Hematopoietic multipotent progenitor cell treated with erythropoietin and hydrocortisone succinate and interleukin-3 and kit ligand, for 8 days (in vitro differentiated cells): Measurements from ENCODE around the gene CBX2.

Experiments used
- DNase-seq: peaks from one replicate; pipeline ENCODE4 v3.0.0-alpha.2; 2015

CBX2 gene

DNA sequence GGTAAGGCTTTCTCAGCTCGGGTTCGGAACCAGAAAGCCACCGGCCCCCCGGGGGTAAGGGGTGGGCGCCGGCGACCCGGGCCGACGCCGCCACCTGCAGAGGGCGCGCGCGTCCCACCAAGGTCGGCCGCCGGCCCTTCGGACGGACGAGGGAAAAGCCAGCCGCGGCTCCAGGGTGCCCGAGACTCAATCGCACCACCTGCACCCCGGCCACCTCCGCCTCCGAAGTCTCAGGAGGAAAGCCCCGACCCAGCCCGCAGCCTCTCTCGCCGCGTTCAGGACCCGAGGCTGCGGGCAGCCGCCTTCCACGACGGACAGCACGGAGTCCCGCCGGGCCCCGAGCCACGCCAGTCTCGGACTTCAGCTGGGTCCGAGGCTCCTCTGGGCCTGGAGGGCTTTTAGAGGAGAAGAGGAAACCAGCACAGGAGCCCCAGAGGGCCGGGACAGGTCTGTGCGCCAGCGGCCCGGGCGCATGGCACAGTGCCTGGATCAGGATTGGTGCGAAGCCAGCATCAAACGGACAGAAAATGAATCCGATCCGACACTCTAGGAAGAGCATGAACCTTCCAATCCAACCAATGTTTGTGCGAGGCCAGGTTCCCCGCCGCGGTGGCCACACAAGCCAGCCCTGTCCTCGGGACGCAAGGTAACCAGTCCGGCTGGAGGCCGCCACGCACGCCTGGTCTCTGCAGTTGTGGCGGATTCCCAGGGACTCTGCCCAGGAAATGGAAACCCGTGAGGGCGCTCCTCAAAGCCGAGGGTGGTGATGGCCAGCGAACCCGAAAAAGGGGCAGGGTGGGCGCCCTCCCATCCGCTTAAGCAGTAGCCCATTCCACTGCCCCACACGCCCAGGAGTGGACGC lies 12.2 kb downstream of the CBX2 start:
- no peak for DNase-seq

DNA sequence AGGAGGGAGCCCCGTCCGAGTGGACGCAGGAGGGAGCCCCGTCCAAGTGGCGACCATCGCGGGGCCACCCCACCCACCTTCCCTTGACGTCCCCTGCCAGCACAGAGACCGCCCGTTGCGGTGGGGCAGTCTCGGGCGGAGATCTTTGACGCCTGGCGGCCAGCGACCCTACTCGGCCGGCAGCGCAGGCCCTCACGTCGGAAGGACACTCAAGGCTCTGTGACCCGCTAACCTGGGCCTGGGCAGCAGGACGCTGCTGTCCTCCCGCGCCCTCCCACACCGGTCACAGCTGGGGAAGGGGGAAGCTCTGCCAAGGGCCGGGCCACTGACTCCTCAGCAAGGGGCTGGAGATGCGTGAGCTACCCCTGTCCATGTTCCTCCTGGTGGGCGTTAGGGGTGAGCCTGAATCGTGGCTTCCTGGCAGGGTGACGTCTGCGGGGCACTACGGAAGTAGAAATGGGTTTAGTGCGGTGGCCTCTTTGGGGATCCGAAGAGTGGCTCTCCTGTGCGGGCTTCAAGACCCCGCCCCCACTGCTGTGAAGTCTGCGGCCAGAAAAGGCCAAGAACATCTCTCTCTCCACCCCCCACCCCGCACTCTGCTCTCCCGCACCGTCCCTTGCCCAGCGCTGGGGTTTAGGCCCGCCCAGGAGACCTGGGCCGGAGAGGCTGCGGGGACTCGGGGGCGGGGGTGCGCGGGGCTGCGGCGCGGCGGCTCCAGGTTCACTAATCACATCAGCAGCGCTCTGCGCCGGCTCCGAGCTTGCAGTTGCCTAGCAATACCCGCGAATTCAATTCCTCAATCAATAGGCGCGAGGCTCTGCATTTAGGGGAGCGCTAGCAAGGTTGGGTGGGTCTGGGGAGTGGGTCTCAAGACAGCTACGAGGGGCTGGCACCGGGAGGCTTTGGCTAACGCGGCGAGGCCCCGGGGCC lies 13.1 kb downstream of the CBX2 start:
- no peak for DNase-seq

DNA sequence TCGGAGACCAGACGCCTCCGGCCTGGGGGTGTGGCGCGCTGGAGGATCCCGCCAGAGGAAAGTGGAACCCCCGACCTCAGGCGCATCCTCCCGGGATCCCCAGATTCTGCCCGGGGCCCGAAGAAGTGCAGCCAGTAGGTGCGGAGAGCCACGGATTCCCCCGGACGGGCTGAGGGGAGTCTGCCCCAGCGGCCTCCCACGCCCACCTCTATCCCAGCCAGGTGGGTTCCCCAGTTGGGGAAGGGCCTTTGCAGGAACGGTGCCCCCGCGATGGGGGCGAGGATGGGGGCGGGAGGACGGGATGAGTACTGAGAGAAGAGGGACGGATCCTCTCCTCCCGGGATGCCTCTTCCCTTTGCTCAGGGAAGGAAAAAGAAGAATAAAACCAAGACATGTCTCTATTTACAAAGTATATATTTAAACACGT lies 13.8 kb downstream of the CBX2 start:
- no peak for DNase-seq

DNA sequence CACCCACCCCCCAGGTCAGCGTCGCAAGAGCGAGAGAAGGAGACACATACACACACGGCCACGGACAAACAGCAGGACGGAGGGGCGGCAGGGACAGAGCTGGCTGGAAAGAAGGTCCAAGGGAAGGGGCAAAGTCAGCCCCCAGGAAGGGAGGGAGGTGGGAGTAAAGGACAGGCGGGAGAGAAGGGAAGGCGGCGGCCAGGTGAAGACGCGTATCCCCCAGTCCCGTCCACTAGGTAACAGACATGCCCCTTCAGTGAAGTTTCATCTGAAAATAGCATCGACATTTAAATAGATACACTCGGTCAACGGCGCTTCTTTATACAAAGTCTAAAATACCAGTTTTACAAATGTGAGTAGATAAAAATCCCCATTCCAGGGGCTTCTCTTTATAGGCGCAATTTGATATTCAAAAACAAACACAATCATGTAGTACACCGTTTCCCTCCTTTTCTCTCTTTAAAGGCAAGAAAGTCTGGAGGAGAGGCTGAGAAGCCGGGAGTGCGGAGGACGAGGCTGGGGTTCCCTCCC lies 14.5 kb downstream of the CBX2 start:
- DNase-seq, result no peak

DNA sequence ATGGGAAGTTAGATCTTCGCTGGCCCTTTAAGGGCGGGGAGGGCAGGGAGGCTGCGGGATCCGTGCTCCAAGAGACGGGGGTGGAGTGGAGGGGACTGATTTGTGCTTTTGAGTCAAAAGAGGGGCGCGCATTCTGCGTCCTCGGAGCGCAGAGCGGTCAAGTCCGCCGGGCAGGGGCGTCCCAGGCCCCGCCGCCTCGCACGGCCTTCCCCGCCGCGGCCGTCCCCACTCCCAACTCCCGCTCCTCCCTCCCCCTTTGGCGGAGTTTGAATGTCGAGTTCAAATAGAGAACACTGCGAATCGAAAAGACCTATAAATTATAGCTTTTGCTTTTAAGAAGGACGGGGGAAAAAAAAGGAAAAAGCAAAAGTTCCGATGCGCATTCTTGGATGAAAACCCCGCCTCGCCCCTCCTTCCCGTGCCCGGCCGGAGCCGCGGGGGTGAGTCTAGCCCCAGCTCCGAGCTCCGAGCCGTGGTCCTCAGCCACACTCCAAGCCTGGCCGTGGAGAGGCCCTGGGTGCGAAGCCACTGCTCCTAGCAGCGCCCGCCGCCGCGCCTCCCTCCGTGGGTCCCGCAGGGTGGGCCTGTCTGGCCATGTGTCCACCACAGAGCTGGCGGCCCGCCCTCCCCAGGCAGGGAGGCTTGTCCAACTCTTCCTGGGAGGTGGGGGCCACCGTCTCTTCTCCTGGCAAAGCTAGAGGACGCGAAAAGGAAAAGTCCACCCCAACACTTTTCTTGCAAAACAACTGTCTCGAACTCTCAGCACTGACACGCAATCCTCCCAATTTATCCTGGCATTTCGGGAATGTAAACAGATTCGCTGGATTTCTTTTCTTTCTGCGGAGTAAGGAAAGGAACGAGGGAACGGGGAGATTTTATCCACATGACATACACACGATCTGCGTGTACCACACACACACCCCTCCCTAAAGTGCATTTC lies 15.3 kb downstream of the CBX2 start:
- no peak for DNase-seq

DNA sequence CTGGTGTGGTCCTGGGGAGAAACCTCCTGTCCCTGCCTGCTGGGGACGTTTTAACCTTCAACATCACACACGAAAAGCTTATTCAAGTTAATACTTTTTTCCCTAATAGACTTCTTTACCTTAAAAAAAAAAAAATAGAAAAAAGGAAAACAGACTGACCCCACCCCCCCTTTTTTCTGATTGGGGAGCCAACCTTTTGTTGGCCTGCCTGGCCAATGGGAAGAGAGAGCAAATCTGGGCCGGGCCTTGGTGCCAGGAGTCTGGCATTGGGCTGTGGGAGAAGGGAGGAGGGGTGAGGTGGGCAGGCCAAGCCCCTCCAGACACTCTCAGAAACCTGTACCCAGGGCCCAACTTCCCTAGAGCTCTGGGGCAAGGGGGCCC lies 16.0 kb downstream of the CBX2 start:
- no peak for DNase-seq

DNA sequence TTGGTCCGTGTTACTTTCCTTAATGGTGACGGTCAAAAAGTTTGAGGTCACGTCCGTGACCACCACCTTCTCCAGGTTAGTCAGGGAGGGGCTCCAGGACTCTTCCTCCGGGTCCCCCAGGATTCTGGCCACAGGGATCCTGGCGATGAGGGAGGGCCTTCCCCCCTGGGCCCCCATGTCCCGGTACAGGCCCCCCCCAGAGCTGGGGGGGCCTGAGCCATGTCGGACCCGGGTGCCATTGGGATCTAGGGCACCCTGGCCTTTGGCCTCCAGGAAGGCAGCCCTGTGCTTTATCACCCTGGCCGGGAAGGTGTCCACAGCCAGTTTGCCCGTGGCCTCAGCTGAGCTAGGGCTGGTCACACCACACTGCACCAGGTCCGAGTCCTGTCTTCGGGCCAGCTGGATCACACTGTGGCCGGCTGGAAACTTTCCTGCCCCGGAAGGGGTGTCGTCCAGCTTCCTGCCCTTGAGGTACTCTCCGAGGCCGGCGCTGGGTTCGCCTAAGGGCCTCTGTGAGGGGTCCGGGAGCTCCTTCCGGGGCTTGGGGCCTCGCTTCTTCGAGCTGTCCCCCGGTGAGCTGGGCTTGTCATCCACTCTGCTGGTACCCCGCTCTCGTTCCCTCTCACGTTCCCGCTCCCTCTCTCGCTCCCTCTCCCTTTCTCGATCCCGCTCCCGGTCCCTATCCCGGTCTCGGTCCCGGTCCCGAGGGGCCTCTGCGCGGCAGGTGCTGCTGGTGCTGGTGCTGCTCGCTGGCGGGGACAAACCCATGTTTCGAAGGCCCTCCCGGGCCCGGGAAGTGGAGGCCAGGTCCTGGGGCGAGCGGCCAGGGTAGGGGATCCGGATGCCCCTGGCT lies 16.9 kb downstream of the CBX2 start:
- no peak for DNase-seq

DNA sequence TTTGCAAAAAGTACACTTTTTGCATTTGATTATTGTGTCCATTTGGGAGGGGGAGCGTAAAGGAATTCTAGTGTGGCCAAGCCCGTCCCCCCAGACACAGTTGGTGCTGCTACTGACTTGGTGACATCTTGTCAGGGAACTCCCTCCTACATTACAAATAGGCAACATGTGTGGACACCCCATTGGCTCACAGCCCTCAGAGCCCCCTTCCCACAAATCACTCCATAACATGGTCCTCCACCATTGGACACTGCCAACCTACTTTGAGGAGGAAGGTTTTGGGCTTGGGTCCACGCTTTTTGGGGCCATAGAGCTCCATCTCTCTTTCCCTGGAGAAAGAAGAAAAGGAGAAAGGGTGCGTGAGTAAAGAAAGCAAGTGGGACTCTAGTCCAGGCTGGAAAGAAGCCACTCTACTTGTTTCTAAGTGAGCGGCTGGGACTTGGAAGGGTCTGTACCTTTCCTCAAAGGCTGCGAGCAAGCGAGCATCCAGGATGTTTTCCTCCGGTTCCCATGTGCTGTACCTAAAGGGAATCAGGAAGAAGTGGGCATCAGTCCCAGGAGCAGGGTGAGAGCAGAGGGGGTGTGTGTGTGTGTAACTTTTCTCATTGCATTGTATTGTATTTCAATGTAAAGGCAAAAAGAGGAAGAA lies 18.0 kb downstream of the CBX2 start:
- DNase-seq, result no peak

DNA sequence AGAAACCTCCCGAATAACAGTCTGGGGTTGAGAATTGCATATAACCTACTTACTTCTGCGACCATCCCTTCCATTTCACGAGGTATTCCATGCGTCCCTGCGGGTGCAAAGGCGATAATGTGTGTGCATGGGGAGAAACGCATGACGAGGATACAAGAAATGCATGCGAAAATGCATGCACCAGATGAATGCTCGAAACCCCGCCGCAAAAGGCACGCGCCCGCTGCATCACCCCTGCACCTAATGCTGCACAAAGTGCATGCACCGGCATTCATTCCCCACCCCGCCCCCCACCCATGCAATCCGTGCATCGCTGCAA lies 18.5 kb downstream of the CBX2 start:
- no peak for DNase-seq

DNA sequence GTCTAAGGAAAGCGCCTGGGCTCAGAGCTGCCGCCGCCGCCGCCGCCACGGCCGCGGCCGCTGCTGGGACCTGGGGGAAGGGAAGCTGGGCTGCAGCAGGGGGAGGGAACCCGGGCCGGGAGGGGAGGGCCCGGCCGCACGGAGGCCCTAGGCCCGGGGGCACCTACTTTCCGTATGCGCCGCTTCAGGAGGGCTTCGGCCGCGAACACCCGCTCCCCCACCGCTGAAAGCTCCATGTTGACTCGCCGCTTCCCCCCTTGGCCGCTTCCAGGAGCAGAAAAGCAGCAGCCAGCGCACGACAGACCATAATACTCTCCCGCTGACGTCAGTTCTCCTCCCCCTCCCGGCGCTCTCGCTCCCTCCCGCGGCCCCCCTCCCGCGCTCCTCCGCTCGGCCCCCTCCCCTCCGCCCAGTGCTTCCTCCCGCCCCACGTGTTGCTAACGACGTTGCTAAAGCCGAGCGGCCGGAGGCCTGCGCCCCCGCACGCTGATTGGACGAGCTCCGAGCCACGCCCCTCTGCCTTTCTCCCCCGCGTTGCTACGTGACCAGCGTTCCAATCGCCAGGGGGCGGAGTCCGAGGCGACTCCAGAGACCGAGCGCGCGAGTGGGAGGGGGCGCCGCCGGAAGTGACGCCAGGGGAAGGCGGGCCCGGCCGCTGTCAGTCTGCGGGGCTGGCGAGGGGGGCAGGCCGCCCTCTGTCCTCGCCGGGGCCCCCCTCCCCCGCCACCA lies 19.0 kb downstream of the CBX2 start, which contains the start of gene CBX8:
CBX8 (minus strand) TSS at position 315 of the 729 bp plus-strand sequence; CDS start at position 236, 79 bp downstream.
- peak; percentile 99 for DNase-seq

DNA sequence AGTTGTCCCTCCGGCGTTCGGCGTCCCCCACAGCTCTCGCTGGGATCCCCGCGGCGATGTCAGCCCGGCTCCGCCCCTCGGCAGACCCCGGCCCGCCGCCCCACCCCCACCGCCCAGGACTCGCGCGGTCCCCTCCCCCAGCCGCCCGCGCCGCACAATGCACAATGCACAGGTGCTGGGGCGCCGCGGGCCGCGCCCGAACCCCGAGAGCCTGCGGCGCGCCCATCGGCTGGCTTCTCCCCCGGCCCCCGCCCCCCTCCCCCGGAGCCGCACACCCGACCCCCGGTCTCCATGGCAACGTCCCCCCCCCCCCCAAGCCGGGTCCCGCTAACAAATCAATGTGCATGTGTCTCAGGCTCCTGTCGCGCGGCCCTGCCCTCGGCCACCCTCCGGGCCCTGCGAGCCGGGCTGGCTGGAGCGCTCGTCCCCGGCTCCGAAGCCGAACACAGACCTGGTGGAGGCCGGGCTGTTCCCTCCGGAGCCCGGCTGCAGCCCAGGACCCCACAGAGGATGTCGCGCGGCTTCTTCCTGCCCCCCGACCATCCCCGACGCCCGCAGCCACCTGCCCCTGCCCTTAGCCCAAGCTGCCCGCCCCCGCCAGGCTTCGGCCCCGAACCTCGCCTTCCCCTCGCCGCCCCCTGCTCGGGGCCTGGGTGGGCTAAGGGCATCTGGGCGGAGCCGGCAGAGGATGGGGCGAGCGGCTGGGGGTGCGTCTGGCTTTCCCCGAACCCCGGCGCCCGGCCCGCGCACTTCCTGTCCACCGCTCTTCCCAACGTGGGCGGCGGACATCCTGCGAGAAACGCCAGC lies 19.7 kb downstream of the CBX2 start:
- DNase-seq, result no peak

DNA sequence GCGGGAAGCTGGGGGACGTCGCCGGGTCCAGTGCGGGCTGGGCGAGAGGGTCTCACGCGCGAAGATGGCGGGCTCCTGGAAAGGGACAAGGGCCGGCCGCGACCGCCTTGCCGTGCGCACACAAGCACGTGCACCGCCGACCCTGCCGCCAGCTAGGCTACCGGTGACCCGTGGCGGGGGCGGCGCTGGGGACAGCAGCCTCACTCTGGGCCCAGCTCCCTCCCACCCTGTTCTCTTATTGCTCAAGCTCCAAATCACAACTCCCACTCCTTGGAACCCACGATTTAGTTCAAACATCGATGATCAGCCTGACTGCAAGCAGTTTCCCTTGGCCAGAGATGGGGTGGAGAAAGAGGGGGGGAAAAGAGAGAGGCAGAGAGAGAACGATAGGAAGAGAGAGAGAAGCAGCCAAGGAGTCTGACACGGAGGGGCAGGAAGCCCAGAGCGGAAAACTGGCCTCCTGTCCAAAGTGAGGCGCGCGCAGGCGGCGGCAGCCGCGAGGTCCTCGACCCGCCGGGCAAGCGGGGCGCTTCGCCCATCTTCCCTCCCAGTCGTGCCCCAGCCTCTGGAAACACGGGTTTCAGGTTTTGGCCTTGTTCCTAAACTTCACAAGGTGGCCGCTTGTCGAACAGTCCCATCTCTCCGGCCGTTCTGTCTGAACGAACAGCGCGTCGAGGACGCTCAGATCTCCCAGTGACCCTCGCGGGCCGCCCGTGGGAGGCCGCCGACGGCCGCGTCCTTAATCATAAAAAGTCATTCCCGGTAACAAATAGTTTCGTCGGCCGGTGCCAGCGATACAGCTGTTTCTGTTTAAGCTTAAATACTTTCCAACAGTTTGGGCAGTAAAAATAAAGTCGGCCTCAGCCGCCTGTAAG lies 20.6 kb downstream of the CBX2 start:
- no peak for DNase-seq

DNA sequence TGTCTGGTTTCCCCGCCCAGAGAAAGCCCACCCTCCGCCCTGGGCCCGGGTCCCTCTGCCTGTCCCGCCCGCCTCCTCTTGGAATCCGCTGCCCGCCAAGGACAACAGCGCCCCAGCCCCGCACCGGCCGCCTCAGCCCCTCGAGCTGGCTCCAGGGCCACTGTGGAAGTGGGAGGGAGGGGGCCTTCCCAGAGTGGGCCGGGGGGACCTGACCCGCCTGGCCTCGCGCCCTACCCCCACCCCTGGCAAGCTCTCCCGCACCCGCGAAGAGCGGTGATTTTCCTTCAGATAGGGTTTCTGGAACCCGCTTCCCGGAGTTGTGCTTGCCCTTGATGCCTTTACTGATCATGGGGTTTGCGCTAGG lies 21.2 kb downstream of the CBX2 start:
- DNase-seq, result no peak

DNA sequence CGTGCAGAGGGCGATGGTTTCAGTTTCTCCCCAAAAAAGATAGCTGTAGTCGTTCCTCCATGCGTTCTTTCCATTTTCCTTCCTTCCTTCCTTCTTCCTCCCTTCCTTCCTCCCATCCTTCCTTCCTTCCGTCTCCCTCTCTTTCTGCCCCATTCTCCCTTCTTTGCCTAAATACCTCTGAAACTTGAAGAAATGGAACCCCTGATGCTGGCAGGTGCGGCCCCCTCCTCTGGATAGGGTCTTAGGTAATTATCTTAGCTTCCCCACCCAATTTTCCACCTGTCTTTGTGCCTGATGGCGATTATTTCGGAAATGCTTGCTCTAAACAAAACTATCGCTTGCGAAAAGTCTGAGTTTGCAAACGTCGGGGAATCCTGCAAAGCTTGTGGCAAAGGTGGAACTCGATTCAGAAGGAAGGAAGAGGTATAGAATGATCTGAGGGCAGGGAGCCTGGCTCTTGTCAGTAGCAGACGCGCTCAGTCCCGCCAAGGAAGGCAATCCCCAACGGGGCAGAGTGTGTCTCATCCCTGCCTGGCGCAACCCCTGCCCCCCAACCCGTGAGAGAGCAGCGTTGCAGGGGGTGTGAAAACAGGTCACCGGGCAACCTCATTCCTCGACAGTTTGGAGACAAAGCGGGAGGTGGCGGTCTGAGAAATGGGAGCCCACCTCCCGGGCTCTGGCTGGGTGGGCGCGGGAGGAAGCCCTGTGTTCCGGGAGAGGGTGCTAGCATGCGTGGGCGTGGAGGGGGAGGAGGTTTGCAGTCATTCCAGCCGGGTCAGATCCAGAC lies 21.8 kb downstream of the CBX2 start:
- no peak for DNase-seq

DNA sequence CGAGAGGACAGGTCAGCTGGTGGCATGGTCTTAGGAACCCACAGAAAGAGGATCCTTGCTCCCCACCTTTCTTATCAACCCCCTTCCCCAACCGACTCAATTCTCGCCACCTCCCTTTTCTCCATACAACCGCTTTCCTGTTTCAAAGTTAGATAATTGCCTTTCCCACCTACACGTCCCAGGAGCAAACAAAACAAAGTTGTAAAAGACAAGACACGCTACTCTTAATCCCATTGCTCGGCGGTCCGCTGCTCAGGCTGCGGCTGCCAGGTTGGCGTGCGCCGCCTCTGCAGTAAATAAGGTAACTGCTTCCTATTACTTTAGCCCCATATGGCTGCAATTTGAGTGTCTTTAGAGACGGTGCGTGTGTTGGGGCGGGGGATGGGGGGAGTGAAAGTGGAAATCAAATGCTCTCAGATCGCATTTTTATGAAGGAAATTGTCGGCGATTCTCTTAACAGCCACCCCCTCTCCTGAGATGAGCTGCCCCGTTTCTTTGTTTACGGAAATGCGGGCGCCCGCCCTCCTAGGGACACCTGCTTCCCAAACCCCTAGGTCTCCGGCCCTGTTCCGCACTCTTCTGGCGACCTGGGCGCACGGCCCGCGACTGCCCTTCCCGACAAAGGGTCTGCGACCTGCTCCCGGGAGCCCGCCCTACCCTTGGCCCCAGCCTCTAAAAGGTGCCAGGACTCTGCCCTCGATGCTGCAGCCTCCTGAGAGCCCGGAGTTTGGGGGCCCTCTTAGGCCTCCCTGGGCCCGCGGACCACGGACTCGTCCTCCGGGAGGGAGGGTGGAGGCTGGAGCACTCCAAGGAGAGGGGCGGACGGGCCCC lies 22.6 kb downstream of the CBX2 start:
- DNase-seq, result peak; percentile 56

DNA sequence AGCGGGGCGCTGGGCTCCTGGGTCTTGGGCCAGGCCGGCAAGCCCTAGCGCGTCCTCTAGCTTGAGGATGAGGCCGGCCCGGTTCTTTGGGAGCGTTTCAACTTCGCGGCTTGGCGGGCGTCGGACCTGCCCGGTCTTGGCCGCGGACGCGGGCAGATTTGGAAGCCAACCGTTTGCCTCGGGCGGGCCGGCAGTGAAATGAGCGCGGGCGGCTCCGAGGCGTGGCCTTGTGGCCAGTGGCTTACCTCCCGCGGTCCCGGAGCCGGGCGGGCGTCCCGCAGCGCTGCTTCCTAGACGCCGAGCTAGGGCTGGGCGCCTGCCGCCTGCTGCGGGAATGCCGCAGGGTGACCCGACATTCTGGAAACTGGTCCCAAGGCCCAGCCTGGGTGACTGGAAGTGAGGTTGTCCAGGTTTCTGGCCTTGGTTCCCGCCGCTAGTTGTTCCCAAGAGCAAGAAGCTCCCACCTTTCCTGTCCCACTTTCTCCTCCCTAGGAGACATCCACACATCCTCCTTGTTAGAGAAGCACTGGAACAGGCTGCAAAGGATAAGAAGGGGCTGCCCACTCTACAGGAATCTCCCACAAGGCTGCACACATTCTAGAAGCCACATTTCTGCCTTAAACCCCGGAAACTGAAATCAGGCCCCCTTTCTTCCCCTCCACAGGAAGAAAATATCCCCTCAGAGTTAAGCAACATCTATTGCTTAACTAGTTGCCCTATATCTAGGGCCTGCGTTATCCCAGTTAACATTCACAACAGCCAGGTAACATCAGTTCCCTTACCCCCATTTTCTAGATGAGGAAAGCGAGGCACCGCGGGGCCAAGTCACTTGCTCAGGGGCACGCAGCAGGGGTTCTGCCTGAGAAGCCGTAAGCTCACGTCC lies 23.4 kb downstream of the CBX2 start:
- no peak for DNase-seq
